Sigmoid colon (tissue), 7 donors: ENCODE measurements around the gene CYP3A5. TPM values are rescaled to one million over a fixed set of nuclear protein-coding genes. Genes with fewer than 3 reads are reported as not detected.

Experiments used
- DNase-seq: peaks from one replicate; pipeline ENCODE4 v3.0.0-alpha.2; 2019
- H3K27ac ChIP-seq, 4 donors: fragments of 200-600 bp; sonication (generic); one replicate each; pipeline ENCODE4 v1.5.1; 2016 to 2019; ENCODE audit warnings: mild to moderate bottlenecking in 1 of 4
- H3K27me3 ChIP-seq, 3 donors: fragments of 200-600 bp; sonication (generic); one replicate each; pipeline ENCODE4 v1.5.1; 2019; ENCODE audit warnings: mild to moderate bottlenecking in 1 of 3
- H3K36me3 ChIP-seq, 4 donors: fragments of 200-600 bp; sonication (generic); one replicate each; pipeline ENCODE4 v1.5.1; 2016 to 2019
- H3K4me1 ChIP-seq, 4 donors: fragments of 200-600 bp; sonication (generic); one replicate each; pipeline ENCODE4 v1.5.1; 2017 to 2019
- H3K4me3 ChIP-seq, 4 donors: fragments of 200-600 bp; sonication (generic); one replicate each; pipeline ENCODE4 v1.5.1; 2017 to 2019; ENCODE audit warnings: mild to moderate bottlenecking in 2 of 4, moderate library complexity in 1 of 4
- H3K9me3 ChIP-seq, 4 donors: fragments of 200-600 bp in 3 of 4; sonication (generic) in 3 of 4; one replicate each; pipeline versions ENCODE4 v1.5.1 to v1.6.1; 2013 to 2019
- CTCF ChIP-seq, 4 experiments: fragments of 450-650 bp in 3 of 4; fragments of 200-600 bp in 1 of 4; IDR thresholded peaks; one replicate each; pipeline ENCODE4 v1.5.1; 2016 to 2019; ENCODE audit warnings: antibody characterized with exemption in 4 of 4, mild to moderate bottlenecking in 3 of 4, moderate library complexity in 2 of 4
- EP300 ChIP-seq, 4 donors: sonication (generic); formaldehyde crosslinking; IDR thresholded peaks; one replicate each; pipeline ENCODE4 v1.6.1; 2017; ENCODE audit warnings: antibody characterized with exemption in 4 of 4
- POLR2A ChIP-seq, 2 donors: fragments of 450-650 bp; IDR thresholded peaks; one replicate each; pipeline ENCODE4 v1.6.1; 2016; ENCODE audit warnings: antibody characterized with exemption in 2 of 2, mild to moderate bottlenecking in 2 of 2, moderate library complexity in 2 of 2
- POLR2AphosphoS5 ChIP-seq, 4 donors: sonication (generic); formaldehyde crosslinking; IDR thresholded peaks; one replicate each; pipeline ENCODE4 v1.6.1; 2017; ENCODE audit warnings: antibody characterized with exemption in 4 of 4
- WGBS, 2 donors: extraction: QIAGEN DNeasy Blood & Tissue Kit; methylation state at CpG; one replicate each; pipeline ENCODE4 v1.1.7; 2013; 5-methylcytosine and 5-hydroxymethylcytosine counted together
- intact Hi-C: fragments of 100-400 bp; cut with DNase I; formaldehyde crosslinking; loops from one replicate; pipeline ENCODE4 v1.15.1; 2023
- polyA plus RNA-seq, 3 donors: library from polyadenylated mRNA; stranded (reverse); fragments of 200-250 nt; gene quantifications; one replicate each; pipeline ENCODE4 v1.2.3, GENCODE V29; 2013
- total RNA-seq, 4 donors: library from RNA; depleted of rRNA; stranded (reverse); fragments of >200 nt; gene quantifications; one replicate each; pipeline ENCODE4 v1.1.0, GENCODE V29; 2016
- donor health status: healthy with polysubstance abuse.
- donor health status: Bipolar disorder and iron deficiency.
- donor health status: healthy.

The CYP3A5 gene
- total and polyA plus RNA-seq, 7 donors, result 0.54 to 36.1 (median 7.5) TPM

GRCh38 chr7:99625321-99625720 is 54.5 kb downstream of the CYP3A5 start:
- no peaks in the 10 kb centered on the region for H3K27me3 ChIP-seq
- no peaks in the 10 kb centered on the region for H3K9me3 ChIP-seq
- intact Hi-C loops, result no loop called here
- 88 to 93% methylated on average over 5 of the region's 5 CpGs for WGBS, 2 donors
- H3K4me1 ChIP-seq, result no peaks in the 10 kb centered on the region
- H3K4me3 ChIP-seq, result no peak overlapping the region
- DNase-seq, result no peak
- no peak for TF ChIP-seq POLR2AphosphoS5 (IDR thresholded peaks at IDR 0.05)
- no peak for TF ChIP-seq POLR2A (IDR thresholded peaks at IDR 0.05)
- TF ChIP-seq CTCF (IDR thresholded peaks at IDR 0.05), result no peak
- no peak for TF ChIP-seq EP300 (IDR thresholded peaks at IDR 0.05)
- no peak overlapping the region for H3K27ac ChIP-seq
- H3K36me3 ChIP-seq, result peaks cover 47 to 100% (median 87%) of the 10 kb centered on the region in 4 donors

- no peaks in the 10 kb centered on the region for H3K9me3 ChIP-seq
- no peak overlapping the region for H3K4me3 ChIP-seq
- H3K27ac ChIP-seq, result no peak overlapping the region
- H3K36me3 ChIP-seq, result peaks cover 46 to 100% (median 83%) of the 10 kb centered on the region in 4 donors
- no peaks in the 10 kb centered on the region for H3K4me1 ChIP-seq
- intact Hi-C loops, result no loop called here
- 72 to 88% methylated on average over 16 of the region's 16 CpGs for WGBS, 2 donors
- no peak for DNase-seq
- no peak for TF ChIP-seq POLR2A (IDR thresholded peaks at IDR 0.05)
- TF ChIP-seq POLR2AphosphoS5 (IDR thresholded peaks at IDR 0.05), result no peak
- no peak for TF ChIP-seq CTCF (IDR thresholded peaks at IDR 0.05)
- no peak for TF ChIP-seq EP300 (IDR thresholded peaks at IDR 0.05)
- H3K27me3 ChIP-seq, result no peaks in the 10 kb centered on the region
Measured at GRCh38 chr7:99624484-99624883, 55.3 kb downstream of the CYP3A5 start.

- intact Hi-C loops, result no loop called here
- TF ChIP-seq POLR2AphosphoS5 (IDR thresholded peaks at IDR 0.05), result no peak
- TF ChIP-seq CTCF (IDR thresholded peaks at IDR 0.05), result no peak
- TF ChIP-seq POLR2A (IDR thresholded peaks at IDR 0.05), result no peak
- no peak for TF ChIP-seq EP300 (IDR thresholded peaks at IDR 0.05)
- Histone ChIP-seq H3K36me3 (peaks cover 51 to 100% (median 82%) of the 10 kb centered on the region in 4 donors), H3K27ac (no peak overlapping the region), H3K27me3 (no peaks in the 10 kb centered on the region), H3K4me1 (no peaks in the 10 kb centered on the region), H3K4me3 (no peak overlapping the region), H3K9me3 (no peaks in the 10 kb centered on the region)
- WGBS, 2 donors, result 77% methylated on average over 9 of the region's 9 CpGs
- no peak for DNase-seq
Measured at GRCh38 chr7:99623702-99624447, 55.9 kb downstream of the CYP3A5 start.

- no peak overlapping the region for H3K4me3 ChIP-seq
- no peak for TF ChIP-seq POLR2A (IDR thresholded peaks at IDR 0.05)
- TF ChIP-seq POLR2AphosphoS5 (IDR thresholded peaks at IDR 0.05), result no peak
- TF ChIP-seq CTCF (IDR thresholded peaks at IDR 0.05), result no peak
- H3K9me3 ChIP-seq, result no peaks in the 10 kb centered on the region
- no peak overlapping the region for H3K27ac ChIP-seq
- H3K36me3 ChIP-seq, result peaks cover 54 to 99% (median 78%) of the 10 kb centered on the region in 4 donors
- 85 to 86% methylated on average over 7 of the region's 7 CpGs for WGBS, 2 donors
- DNase-seq, result no peak
- peaks cover 0 to 4% (median 0%) of the 10 kb centered on the region in 4 donors for H3K4me1 ChIP-seq
- intact Hi-C loops, result no loop called here
- H3K27me3 ChIP-seq, result no peaks in the 10 kb centered on the region
Measured at GRCh38 chr7:99623091-99623693, 56.6 kb downstream of the CYP3A5 start.
